Body of pancreas (tissue), 4 donors: ENCODE measurements around the gene CFAP77.

Experiments
- POLR2A ChIP-seq, 3 donors: fragments of 450-650 bp; IDR thresholded peaks; one replicate each; pipeline ENCODE4 v1.6.1; 2016; ENCODE audit warnings: antibody characterized with exemption in 3 of 3, mild to moderate bottlenecking in 2 of 3
- TF ChIP-seq, protein P1 (sequence below), 7 experiments: fragments of 450-650 bp in 4 of 7; fragments of 200-600 bp in 3 of 7; sonication (generic) in 3 of 7; IDR thresholded peaks; one replicate each; pipeline ENCODE4 v1.5.1; 2016 to 2019; ENCODE audit warnings: antibody characterized with exemption in 7 of 7

DNA sequence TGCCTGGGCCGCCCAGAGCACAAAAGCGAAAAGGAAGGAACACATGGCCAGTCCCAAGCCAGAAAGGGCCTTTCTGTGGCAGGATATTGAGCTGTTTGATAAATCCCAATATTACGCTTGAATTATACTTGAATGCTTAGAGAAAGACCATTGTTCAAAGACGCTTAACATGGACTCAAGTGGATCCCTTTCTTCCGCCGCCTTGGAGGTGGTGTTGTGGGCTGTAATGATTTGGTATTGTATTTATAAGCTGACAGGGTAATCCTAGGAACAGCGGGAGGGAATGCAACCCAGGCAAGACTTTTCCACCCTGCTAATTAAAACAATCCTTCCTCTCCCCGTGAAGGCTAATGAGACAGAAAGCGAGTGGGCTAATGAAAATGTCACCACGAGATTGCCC, 24.9 kb downstream of the CFAP77 start:
- TF ChIP-seq, protein P1, sequence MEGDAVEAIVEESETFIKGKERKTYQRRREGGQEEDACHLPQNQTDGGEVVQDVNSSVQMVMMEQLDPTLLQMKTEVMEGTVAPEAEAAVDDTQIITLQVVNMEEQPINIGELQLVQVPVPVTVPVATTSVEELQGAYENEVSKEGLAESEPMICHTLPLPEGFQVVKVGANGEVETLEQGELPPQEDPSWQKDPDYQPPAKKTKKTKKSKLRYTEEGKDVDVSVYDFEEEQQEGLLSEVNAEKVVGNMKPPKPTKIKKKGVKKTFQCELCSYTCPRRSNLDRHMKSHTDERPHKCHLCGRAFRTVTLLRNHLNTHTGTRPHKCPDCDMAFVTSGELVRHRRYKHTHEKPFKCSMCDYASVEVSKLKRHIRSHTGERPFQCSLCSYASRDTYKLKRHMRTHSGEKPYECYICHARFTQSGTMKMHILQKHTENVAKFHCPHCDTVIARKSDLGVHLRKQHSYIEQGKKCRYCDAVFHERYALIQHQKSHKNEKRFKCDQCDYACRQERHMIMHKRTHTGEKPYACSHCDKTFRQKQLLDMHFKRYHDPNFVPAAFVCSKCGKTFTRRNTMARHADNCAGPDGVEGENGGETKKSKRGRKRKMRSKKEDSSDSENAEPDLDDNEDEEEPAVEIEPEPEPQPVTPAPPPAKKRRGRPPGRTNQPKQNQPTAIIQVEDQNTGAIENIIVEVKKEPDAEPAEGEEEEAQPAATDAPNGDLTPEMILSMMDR (IDR thresholded peaks at IDR 0.05): no peak
- no peak for TF ChIP-seq POLR2A (IDR thresholded peaks at IDR 0.05)
